Activated CD4-positive, alpha-beta T cell treated with anti-CD3 and anti-CD28 coated beads, Interleukin-2, amount 50 U/mL, for 24 hours (primary cell): Measurements from ENCODE around the gene PSG5.
"Not testable (repeated sequence)": the region's sequence is repeated elsewhere in the genome, so short reads cannot be mapped to it uniquely, and the experiment has no call there.

Experiments
- DNase-seq, 2 donors: peaks; one replicate each; pipeline ENCODE4 v3.0.0-alpha.2; 2020; ENCODE audit warnings: low read depth in 1 of 2, low spot score in 1 of 2

The PSG5 gene

GRCh38 chr19:43186311-43186935 lies at the start of gene PSG5:
TSS of gene PSG5 (minus strand) at chr19:43186536. CDS start at chr19:43186405, 131 bp downstream.
- not testable (repeated sequence) for DNase-seq

GRCh38 chr19:43235686-43236085 lies 49.4 kb upstream of the PSG5 start:
- DNase-seq = not testable (repeated sequence)

- no peak for DNase-seq
Observed at GRCh38 chr19:43229315-43229714, 43.0 kb upstream of the PSG5 start.

GRCh38 chr19:43228730-43229129 lies 42.4 kb upstream of the PSG5 start:
- not testable (repeated sequence) for DNase-seq

GRCh38 chr19:43226986-43227385 lies 40.6 kb upstream of the PSG5 start:
- DNase-seq = not testable (repeated sequence)

GRCh38 chr19:43224855-43225253 lies 38.5 kb upstream of the PSG5 start:
- no peak for DNase-seq

- DNase-seq = not testable (repeated sequence)
Observed at GRCh38 chr19:43224201-43224854, 38.0 kb upstream of the PSG5 start.

- not testable (repeated sequence) for DNase-seq
Observed at GRCh38 chr19:43221891-43222290, 35.6 kb upstream of the PSG5 start.

GRCh38 chr19:43219136-43219535 lies 32.8 kb upstream of the PSG5 start:
- not testable (repeated sequence) for DNase-seq

- not testable (repeated sequence) for DNase-seq
Observed at GRCh38 chr19:43215881-43216280, 29.5 kb upstream of the PSG5 start.

GRCh38 chr19:43207991-43208390 lies 21.7 kb upstream of the PSG5 start:
- no peak for DNase-seq

GRCh38 chr19:43207174-43207573 lies 20.8 kb upstream of the PSG5 start:
- not testable (repeated sequence) for DNase-seq

GRCh38 chr19:43205471-43206105 lies 19.3 kb upstream of the PSG5 start, which contains the start of gene PSG4:
TSS of gene PSG4 (minus strand) at chr19:43205638. CDS start at chr19:43205536, 102 bp downstream.
- DNase-seq = not testable (repeated sequence)

GRCh38 chr19:43203611-43204010 lies 17.3 kb upstream of the PSG5 start:
- DNase-seq = not testable (repeated sequence)

GRCh38 chr19:43201891-43202290 lies 15.6 kb upstream of the PSG5 start:
- not testable (repeated sequence) for DNase-seq

GRCh38 chr19:43201337-43201801 lies 15.0 kb upstream of the PSG5 start:
- not testable (repeated sequence) for DNase-seq

- not testable (repeated sequence) for DNase-seq
Observed at GRCh38 chr19:43198686-43199419, 12.5 kb upstream of the PSG5 start.

- DNase-seq = not testable (repeated sequence)
Observed at GRCh38 chr19:43197666-43198397, 11.5 kb upstream of the PSG5 start.

- DNase-seq = not testable (repeated sequence)
Observed at GRCh38 chr19:43194397-43194796, 8.1 kb upstream of the PSG5 start.

GRCh38 chr19:43192381-43193155 lies 6.2 kb upstream of the PSG5 start:
- DNase-seq = not testable (repeated sequence)
